ENCODE results near the gene UBA52. TPM values are rescaled to one million over a fixed set of nuclear protein-coding genes. Genes with fewer than 3 reads are reported as not detected.

Gene UBA52
- total RNA-seq, 1 experiment from 2014 or later, result 1,330 TPM

DNA sequence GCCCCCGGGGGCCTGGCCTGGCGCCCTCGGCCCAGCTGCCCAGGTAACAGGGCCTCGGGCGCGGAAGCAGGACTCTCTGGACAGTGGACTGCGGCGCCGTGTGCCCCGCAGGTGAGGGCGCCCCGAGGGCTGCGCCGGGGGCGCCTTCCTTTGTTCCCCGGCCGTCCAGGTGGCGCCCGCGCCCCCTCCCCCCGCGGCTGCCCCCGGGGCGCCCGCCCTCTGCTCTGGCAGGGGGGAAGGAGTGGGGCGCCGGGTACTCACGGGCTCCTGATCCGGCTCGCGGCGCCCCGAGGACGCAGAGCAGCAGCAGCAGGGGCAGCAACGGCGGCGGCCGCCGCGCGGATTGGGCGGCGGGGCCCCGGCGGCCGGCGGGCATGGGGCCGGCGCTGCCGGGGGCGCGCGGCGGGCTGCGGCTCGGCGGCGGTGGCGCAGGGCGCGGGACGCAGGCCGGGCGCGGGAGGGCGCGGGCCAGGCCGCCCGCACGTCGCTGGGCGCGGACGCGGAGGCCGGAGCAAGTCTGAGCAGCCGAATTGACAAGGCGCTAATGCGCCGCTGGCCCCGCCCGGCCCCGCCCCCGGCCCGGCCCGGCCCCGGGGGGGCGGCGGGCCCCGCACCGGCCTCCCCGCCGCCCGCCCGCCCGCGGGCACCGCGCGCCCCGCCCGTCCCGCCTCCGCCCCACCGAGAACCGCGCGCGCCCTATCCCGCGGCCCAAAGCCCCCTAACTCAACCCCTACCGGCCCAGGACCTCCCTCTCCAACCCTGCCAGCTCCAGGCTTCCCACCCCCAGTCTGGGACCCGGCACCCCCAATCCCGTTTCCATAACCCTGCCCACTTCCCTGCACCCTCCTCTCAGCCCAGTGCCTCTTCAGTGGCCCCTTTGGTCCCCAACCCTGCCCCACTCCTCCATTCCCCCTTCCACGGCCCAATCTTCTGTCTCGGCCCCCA, 34.9 kb downstream of the UBA52 start, which contains the start of gene CRLF1:
TSS of gene CRLF1 (minus strand) at position 519 of the 945 bp plus-strand sequence. CDS start at position 376, 143 bp downstream.
- H3K4me3 Mint-ChIP-seq (ENCODE audit: unreplicated experiment), result peak within 1 kb of the TSS; percentile 72
- intact Hi-C loops (cut with micrococcal nuclease), result no loop called here
- H3K36me3 Mint-ChIP-seq (ENCODE audit: insufficient read depth, unreplicated experiment), result no peaks in the 10 kb centered on the region
- ChIA-PET CTCF (interaction anchor here (1.5 kb wide), 1 partner anchor 18 kb away, joined by 3 read pairs; the partner anchor contains the start of gene REX1BD), POLR2A (interaction anchor here (0.6 to 1.4 kb wide), 2 partner anchors 17 to 48 kb away, joined by 3 to 6 read pairs; partner anchors contain the start of gene REX1BD)
- TF ChIP-seq, protein P1, sequence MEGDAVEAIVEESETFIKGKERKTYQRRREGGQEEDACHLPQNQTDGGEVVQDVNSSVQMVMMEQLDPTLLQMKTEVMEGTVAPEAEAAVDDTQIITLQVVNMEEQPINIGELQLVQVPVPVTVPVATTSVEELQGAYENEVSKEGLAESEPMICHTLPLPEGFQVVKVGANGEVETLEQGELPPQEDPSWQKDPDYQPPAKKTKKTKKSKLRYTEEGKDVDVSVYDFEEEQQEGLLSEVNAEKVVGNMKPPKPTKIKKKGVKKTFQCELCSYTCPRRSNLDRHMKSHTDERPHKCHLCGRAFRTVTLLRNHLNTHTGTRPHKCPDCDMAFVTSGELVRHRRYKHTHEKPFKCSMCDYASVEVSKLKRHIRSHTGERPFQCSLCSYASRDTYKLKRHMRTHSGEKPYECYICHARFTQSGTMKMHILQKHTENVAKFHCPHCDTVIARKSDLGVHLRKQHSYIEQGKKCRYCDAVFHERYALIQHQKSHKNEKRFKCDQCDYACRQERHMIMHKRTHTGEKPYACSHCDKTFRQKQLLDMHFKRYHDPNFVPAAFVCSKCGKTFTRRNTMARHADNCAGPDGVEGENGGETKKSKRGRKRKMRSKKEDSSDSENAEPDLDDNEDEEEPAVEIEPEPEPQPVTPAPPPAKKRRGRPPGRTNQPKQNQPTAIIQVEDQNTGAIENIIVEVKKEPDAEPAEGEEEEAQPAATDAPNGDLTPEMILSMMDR (IDR thresholded peaks at IDR 0.05; ENCODE audit: unreplicated experiment), result no peak
- BruUV-seq (replicated peaks), result no TSS peak
- H3K27me3 Mint-ChIP-seq (ENCODE audit: insufficient read depth, unreplicated experiment), result peaks cover 56% of the 10 kb centered on the region
- no peak for DNase-seq (ENCODE audit: unreplicated experiment)
- H3K9me3 Mint-ChIP-seq (ENCODE audit: unreplicated experiment), result no peaks in the 10 kb centered on the region
- peaks cover 5% of the 10 kb centered on the region for H3K4me1 Mint-ChIP-seq (ENCODE audit: insufficient read depth, unreplicated experiment)
- H3K27ac Mint-ChIP-seq (ENCODE audit: low read depth, unreplicated experiment), result peak within 1 kb of the TSS; percentile 40

DNA sequence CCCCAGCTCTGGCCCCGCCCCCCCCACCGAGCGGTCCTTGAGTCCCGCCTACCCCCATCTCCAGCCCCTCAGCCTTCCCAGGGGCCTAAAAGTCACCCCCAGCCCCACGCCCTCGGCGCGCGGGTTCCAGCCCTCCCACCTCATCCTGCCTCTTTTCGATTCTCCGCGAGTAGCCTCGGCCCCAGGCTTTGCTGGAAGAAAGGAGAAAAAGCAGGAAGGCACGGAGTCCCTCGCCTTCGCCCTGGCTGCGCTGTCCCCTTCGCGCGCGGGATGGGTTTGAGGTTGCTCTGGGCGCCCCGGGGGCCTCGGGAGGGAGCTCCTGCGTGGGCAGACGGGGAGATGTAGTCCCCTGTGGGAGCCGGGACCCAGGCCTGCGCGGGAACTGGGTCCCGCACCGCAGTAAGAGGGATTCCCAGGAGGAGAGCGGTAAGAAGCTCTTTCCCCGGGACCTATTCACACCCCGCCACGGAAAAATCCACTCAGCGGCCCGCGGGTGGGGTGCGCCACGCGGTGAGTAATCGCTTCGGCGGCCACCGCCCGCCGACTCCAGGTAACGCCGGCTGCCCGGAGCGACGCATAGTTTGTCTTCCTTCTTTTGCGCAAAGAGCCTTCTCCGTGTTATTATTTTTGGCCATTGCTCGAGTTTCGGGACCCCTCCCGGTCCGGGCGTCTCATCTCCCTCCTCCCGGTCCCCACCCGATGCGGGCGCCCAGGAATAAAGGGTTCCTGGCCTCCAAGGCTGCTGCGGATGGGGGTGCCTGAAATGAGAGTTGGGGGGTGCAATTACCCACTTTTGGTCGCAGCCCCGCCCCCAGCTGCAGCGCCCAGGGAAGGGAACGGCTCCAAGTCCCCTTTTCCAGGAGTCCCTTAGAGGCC, 35.8 kb downstream of the UBA52 start:
- no peaks in the 10 kb centered on the region for H3K36me3 Mint-ChIP-seq (ENCODE audit: insufficient read depth, unreplicated experiment)
- no peaks in the 10 kb centered on the region for H3K9me3 Mint-ChIP-seq (ENCODE audit: unreplicated experiment)
- no TSS peak for BruUV-seq (replicated peaks)
- peaks cover 10% of the 10 kb centered on the region for H3K4me1 Mint-ChIP-seq (ENCODE audit: insufficient read depth, unreplicated experiment)
- POLR2A ChIA-PET, result interaction anchor here (0.6 to 1.4 kb wide), 3 partner anchors 12 to 49 kb away, joined by 3 to 6 read pairs (median 3); partner anchors contain the start of gene REX1BD
- intact Hi-C loops (cut with micrococcal nuclease), result no loop called here
- CTCF ChIA-PET, result interaction anchor here (1.5 kb wide), 1 partner anchor 19 kb away, joined by 3 read pairs; the partner anchor contains the start of gene REX1BD
- H3K4me3 Mint-ChIP-seq (ENCODE audit: unreplicated experiment), result peak overlapping the region; percentile 72
- TF ChIP-seq, protein P1 (IDR thresholded peaks at IDR 0.05; ENCODE audit: unreplicated experiment), result no peak
- H3K27me3 Mint-ChIP-seq (ENCODE audit: insufficient read depth, unreplicated experiment), result peaks cover 63% of the 10 kb centered on the region
- no peak overlapping the region for H3K27ac Mint-ChIP-seq (ENCODE audit: low read depth, unreplicated experiment)
- no peak for DNase-seq (ENCODE audit: unreplicated experiment)

DNA sequence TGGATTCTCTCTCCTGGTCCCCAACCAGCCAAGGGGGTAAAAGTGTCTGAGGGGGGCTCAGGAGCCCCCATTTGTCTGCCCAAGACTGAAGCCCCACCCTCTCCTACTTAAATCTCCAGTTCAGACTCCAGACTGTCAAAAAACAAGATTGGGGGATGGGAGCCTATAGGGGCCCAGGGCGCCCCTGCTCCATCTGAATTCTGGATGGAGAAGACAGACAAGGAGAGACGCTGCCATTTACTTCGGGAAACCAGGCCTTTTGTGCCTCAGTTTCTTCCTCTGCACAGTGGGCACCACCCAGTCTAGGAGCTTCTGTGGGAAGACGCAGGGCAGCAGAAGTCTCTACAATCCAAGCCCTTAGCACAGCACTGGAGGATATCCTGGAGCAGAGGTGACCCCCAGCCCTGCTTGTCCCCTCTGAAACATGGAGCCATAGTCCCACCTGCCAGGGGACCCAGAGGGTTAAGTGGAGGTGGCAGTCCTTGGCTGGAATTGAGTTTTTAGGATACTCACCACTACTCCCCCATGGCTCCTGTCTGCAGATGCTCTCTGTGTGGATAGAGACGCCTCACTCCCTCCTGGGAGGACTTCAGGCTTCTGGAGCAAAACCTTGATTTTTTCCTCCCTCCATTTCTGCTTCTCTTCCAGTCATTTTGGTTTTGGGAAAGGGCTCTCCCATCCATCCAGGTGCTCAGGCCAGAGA, 36.6 kb downstream of the UBA52 start:
- H3K9me3 Mint-ChIP-seq (ENCODE audit: unreplicated experiment), result no peaks in the 10 kb centered on the region
- BruUV-seq (replicated peaks), result no TSS peak
- ChIA-PET CTCF (interaction anchor here (1.5 kb wide), 1 partner anchor 20 kb away, joined by 3 read pairs; the partner anchor contains the start of gene REX1BD), POLR2A (interaction anchor here (0.7 to 1.4 kb wide), 2 partner anchors 11 to 19 kb away, joined by 3 to 6 read pairs; partner anchors contain the start of gene REX1BD)
- H3K36me3 Mint-ChIP-seq (ENCODE audit: insufficient read depth, unreplicated experiment), result no peaks in the 10 kb centered on the region
- no peak for DNase-seq (ENCODE audit: unreplicated experiment)
- peaks cover 64% of the 10 kb centered on the region for H3K27me3 Mint-ChIP-seq (ENCODE audit: insufficient read depth, unreplicated experiment)
- intact Hi-C loops (cut with micrococcal nuclease), result no loop called here
- no peak overlapping the region for H3K27ac Mint-ChIP-seq (ENCODE audit: low read depth, unreplicated experiment)
- peaks cover 11% of the 10 kb centered on the region for H3K4me1 Mint-ChIP-seq (ENCODE audit: insufficient read depth, unreplicated experiment)
- H3K4me3 Mint-ChIP-seq (ENCODE audit: unreplicated experiment), result peak overlapping the region; percentile 72
- TF ChIP-seq, protein P1 (IDR thresholded peaks at IDR 0.05; ENCODE audit: unreplicated experiment), result no peak
